ENCODE measurements around the gene ACY1.

DNA sequence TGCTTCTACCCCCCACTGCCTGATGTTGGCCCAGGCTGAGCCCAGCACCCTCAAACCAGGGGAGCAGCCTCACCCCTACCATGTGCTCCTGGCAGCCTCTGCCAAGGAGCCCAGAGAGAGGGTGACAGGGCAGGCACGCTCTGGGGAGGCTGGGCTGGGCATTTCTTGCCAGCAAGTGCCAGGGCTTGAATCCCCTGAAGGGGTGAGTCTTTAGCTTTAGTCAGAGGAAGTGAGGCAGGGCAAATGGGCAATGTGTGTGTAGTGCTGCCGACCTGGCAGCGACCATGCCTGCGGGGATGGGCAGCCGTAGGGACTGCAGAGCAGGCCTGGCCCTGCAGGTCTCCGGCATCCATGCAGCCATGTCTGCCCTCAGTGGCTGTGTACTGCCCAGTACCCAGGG lies 54.9 kb downstream of the ACY1 start:
- TF ChIP-seq, protein P1, sequence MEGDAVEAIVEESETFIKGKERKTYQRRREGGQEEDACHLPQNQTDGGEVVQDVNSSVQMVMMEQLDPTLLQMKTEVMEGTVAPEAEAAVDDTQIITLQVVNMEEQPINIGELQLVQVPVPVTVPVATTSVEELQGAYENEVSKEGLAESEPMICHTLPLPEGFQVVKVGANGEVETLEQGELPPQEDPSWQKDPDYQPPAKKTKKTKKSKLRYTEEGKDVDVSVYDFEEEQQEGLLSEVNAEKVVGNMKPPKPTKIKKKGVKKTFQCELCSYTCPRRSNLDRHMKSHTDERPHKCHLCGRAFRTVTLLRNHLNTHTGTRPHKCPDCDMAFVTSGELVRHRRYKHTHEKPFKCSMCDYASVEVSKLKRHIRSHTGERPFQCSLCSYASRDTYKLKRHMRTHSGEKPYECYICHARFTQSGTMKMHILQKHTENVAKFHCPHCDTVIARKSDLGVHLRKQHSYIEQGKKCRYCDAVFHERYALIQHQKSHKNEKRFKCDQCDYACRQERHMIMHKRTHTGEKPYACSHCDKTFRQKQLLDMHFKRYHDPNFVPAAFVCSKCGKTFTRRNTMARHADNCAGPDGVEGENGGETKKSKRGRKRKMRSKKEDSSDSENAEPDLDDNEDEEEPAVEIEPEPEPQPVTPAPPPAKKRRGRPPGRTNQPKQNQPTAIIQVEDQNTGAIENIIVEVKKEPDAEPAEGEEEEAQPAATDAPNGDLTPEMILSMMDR (IDR thresholded peaks at IDR 0.05; ENCODE audit: borderline replicate concordance, extremely low read depth, low read length, poor library complexity, severe bottlenecking) = no peak
- TF ChIP-seq EZH2 (IDR thresholded peaks at IDR 0.05; ENCODE audit: borderline replicate concordance, low read depth, low read length, severe bottlenecking) = no peak

Data from DND-41 (cell line).